ENCODE measurements around the gene DEFB119.

Gene DEFB119

GRCh38 chr20:31415653-31416052, 25.3 kb upstream of the DEFB119 start:
- Histone ChIP-seq H3K36me3 (no peaks in the 10 kb centered on the region), H3K4me3 (ENCODE audit: low read depth, low read length) (no peak overlapping the region), H3K27ac (no peak overlapping the region), H3K9me3 (ENCODE audit: severe bottlenecking) (no peaks in the 10 kb centered on the region), H3K27me3 (ENCODE audit: insufficient read depth, low read depth, severe bottlenecking) (peaks cover 6% of the 10 kb centered on the region)
- no peak for TF ChIP-seq CTCF (IDR thresholded peaks at IDR 0.05; ENCODE audit: low read depth, low read length)
- no peak for DNase-seq

GRCh38 chr20:31414381-31414780, 24.0 kb upstream of the DEFB119 start:
- Histone ChIP-seq H3K36me3 (no peaks in the 10 kb centered on the region), H3K27ac (no peak overlapping the region), H3K4me3 (ENCODE audit: low read depth, low read length) (no peak overlapping the region), H3K9me3 (ENCODE audit: severe bottlenecking) (no peaks in the 10 kb centered on the region), H3K27me3 (ENCODE audit: insufficient read depth, low read depth, severe bottlenecking) (peaks cover 6% of the 10 kb centered on the region)
- no peak for TF ChIP-seq CTCF (IDR thresholded peaks at IDR 0.05; ENCODE audit: low read depth, low read length)
- DNase-seq = no peak

- Histone ChIP-seq H3K9me3 (ENCODE audit: severe bottlenecking) (no peaks in the 10 kb centered on the region), H3K27me3 (ENCODE audit: insufficient read depth, low read depth, severe bottlenecking) (peaks cover 8% of the 10 kb centered on the region), H3K4me3 (ENCODE audit: low read depth, low read length) (no peak overlapping the region), H3K27ac (no peak overlapping the region), H3K36me3 (no peaks in the 10 kb centered on the region)
- no peak for TF ChIP-seq CTCF (IDR thresholded peaks at IDR 0.05; ENCODE audit: low read depth, low read length)
- no peak for DNase-seq
Observed at GRCh38 chr20:31410011-31410410, 19.6 kb upstream of the DEFB119 start.

- Histone ChIP-seq H3K36me3 (no peaks in the 10 kb centered on the region), H3K9me3 (ENCODE audit: severe bottlenecking) (no peaks in the 10 kb centered on the region), H3K4me3 (ENCODE audit: low read depth, low read length) (no peak within 1 kb of the TSS), H3K27ac (no peak within 1 kb of the TSS), H3K27me3 (ENCODE audit: insufficient read depth, low read depth, severe bottlenecking) (peaks cover 7% of the 10 kb centered on the region)
- TF ChIP-seq CTCF (IDR thresholded peaks at IDR 0.05; ENCODE audit: low read depth, low read length) = no peak
- DNase-seq = no peak
Observed at GRCh38 chr20:31406115-31406514, 15.7 kb upstream of the DEFB119 start, which contains the start of gene DEFB121. DEFB121 (minus strand) TSS chr20:31406215; CDS start chr20:31406152, 63 bp downstream.

GRCh38 chr20:31403886-31404285, 13.5 kb upstream of the DEFB119 start:
- Histone ChIP-seq H3K36me3 (no peaks in the 10 kb centered on the region), H3K9me3 (ENCODE audit: severe bottlenecking) (no peaks in the 10 kb centered on the region), H3K27ac (no peak overlapping the region), H3K27me3 (ENCODE audit: insufficient read depth, low read depth, severe bottlenecking) (peaks cover 5% of the 10 kb centered on the region), H3K4me3 (ENCODE audit: low read depth, low read length) (no peak overlapping the region)
- TF ChIP-seq CTCF (IDR thresholded peaks at IDR 0.05; ENCODE audit: low read depth, low read length) = no peak
- DNase-seq = no peak

GRCh38 chr20:31394900-31395299, 4.5 kb upstream of the DEFB119 start:
- TF ChIP-seq CTCF (IDR thresholded peaks at IDR 0.05; ENCODE audit: low read depth, low read length) = no peak

More at GRCh38 chr20:31394900-31395299, 4.5 kb upstream of the DEFB119 start:
- H3K9me3 ChIP-seq (ENCODE audit: severe bottlenecking) = no peaks in the 10 kb centered on the region
- DNase-seq = no peak
- no peaks in the 10 kb centered on the region for H3K36me3 ChIP-seq
- no peak overlapping the region for H3K4me3 ChIP-seq (ENCODE audit: low read depth, low read length)
- no peak overlapping the region for H3K27ac ChIP-seq
- H3K27me3 ChIP-seq (ENCODE audit: insufficient read depth, low read depth, severe bottlenecking) = peaks cover 6% of the 10 kb centered on the region

Data from WERI-Rb-1 (cell line).